Ovary (tissue), 3 donors: ENCODE results near the gene NRXN3.

Experiments
- CTCF ChIP-seq, 3 donors: fragments of 450-650 bp in 2 of 3; fragments of 200-600 bp in 1 of 3; IDR thresholded peaks; one replicate each; pipeline versions ENCODE4 v1.5.1 to v1.8.0; 2016 to 2022; ENCODE audit warnings: antibody characterized with exemption in 3 of 3, mild to moderate bottlenecking in 1 of 3
- POLR2A ChIP-seq: fragments of 450-650 bp; IDR thresholded peaks from one replicate; pipeline ENCODE4 v1.6.1; 2017; ENCODE audit warnings: antibody characterized with exemption, mild to moderate bottlenecking, moderate library complexity
- donor health status: DM: no; HTN: no; CAD: no.

- TF ChIP-seq CTCF (IDR thresholded peaks at IDR 0.05), result no peak
- TF ChIP-seq POLR2A, result no peak
Measured at GRCh38 chr14:78335531-78335930, 165.4 kb downstream of the NRXN3 start.
